Measurements from ENCODE around the gene PFN3.

DNA sequence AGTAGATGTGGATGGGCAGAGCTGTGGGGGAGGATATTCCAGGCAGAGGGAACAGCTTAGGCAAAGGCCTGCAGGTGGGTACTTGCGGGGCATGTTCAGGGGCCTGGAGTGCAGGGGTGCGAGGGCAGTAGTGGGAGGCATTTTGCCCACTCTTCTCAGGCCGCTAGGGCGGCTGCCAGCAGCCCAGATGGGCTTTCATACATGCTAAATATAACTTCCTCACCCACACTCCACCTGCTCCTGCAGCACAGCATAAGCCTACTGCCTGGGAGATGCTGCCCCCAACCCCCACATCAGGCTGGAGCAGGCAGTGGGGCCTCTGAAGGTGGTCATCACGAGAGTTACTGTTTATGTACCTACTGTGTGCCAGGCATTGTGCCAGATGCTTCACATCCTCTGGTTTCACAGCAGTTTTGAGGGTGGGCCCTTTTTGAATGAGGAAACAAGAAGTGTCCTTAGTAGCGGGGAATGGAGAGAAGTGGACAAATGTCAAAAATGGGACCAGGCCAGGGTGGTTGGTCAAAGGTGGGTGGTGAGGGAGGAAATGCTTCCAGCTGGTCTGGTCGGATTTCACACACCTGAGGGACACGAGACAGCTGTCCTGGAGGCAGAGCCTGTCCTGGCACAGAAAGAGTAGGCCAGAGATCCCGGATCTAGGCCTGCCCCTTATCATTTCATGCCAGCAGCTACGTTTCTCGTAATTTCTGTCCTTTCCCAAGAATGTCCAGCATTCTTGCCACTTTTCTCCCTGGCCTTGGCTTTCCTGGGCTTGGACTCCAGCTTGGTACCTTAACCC is 30.6 kb downstream of the PFN3 start:
- TF ChIP-seq, protein P1, sequence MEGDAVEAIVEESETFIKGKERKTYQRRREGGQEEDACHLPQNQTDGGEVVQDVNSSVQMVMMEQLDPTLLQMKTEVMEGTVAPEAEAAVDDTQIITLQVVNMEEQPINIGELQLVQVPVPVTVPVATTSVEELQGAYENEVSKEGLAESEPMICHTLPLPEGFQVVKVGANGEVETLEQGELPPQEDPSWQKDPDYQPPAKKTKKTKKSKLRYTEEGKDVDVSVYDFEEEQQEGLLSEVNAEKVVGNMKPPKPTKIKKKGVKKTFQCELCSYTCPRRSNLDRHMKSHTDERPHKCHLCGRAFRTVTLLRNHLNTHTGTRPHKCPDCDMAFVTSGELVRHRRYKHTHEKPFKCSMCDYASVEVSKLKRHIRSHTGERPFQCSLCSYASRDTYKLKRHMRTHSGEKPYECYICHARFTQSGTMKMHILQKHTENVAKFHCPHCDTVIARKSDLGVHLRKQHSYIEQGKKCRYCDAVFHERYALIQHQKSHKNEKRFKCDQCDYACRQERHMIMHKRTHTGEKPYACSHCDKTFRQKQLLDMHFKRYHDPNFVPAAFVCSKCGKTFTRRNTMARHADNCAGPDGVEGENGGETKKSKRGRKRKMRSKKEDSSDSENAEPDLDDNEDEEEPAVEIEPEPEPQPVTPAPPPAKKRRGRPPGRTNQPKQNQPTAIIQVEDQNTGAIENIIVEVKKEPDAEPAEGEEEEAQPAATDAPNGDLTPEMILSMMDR (IDR thresholded peaks at IDR 0.05; ENCODE audit: low read depth, low read length), result no peak
- no peak for TF ChIP-seq EZH2phosphoT487 (IDR thresholded peaks at IDR 0.05; ENCODE audit: low read depth)

Measured in OCI-LY3 (cell line).